Hepatocyte (in vitro differentiated cells): Measurements from ENCODE around the gene AKAP13. TPM values are rescaled to one million over a fixed set of nuclear protein-coding genes. Genes with fewer than 3 reads are reported as not detected.

Experiments used
- DNase-seq: peaks from one replicate; pipeline ENCODE4 v3.0.0-alpha.2; 2016; ENCODE audit warnings: low spot score
- H2AFZ ChIP-seq: fragments of 200-600 bp; sonication (generic); 2 replicates; pipeline ENCODE4 v1.6.0; 2016; ENCODE audit warnings: antibody characterized with exemption, mild to moderate bottlenecking
- H3K27ac ChIP-seq: fragments of 200-600 bp; sonication (generic); 2 replicates; pipeline ENCODE4 v1.5.1; 2016; ENCODE audit warnings: mild to moderate bottlenecking
- H3K27me3 ChIP-seq: fragments of 200-600 bp; sonication (generic); 2 replicates; pipeline ENCODE4 v1.6.1; 2016
- H3K36me3 ChIP-seq: fragments of 200-600 bp; sonication (generic); replicated peaks from 2 replicates; pipeline ENCODE4 v1.5.1; 2016; ENCODE audit warnings: low read depth; ENCODE audit not compliant: insufficient read depth
- H3K4me1 ChIP-seq: fragments of 200-600 bp; sonication (generic); 2 replicates; pipeline ENCODE4 v1.5.1; 2016; ENCODE audit warnings: mild to moderate bottlenecking, moderate library complexity; ENCODE audit not compliant: insufficient read depth
- H3K4me2 ChIP-seq: fragments of 200-600 bp; sonication (generic); 2 replicates; pipeline ENCODE4 v1.6.0; 2016
- H3K4me3 ChIP-seq: fragments of 200-600 bp; sonication (generic); 2 replicates; pipeline ENCODE4 v1.5.1; 2016; ENCODE audit warnings: mild to moderate bottlenecking
- H3K79me2 ChIP-seq: fragments of 200-600 bp; sonication (generic); 2 replicates; pipeline ENCODE4 v1.6.0; 2017; ENCODE audit warnings: mild to moderate bottlenecking
- H3K9me2 ChIP-seq: fragments of 200-600 bp; sonication (generic); replicated peaks from 2 replicates; pipeline ENCODE4 v1.6.0; 2017; ENCODE audit warnings: mild to moderate bottlenecking; ENCODE audit not compliant: insufficient read depth
- H3K9me3 ChIP-seq: fragments of 200-600 bp; sonication (generic); 2 replicates; pipeline ENCODE4 v1.5.1; 2016; ENCODE audit warnings: low read depth, mild to moderate bottlenecking
- H4K20me1 ChIP-seq: fragments of 200-600 bp; sonication (generic); 2 replicates; pipeline ENCODE4 v1.6.0; 2016; ENCODE audit warnings: mild to moderate bottlenecking; ENCODE audit not compliant: insufficient read depth, poor library complexity, severe bottlenecking
- CTCF ChIP-seq: fragments of 200-600 bp; sonication (generic); IDR thresholded peaks from 2 replicates; pipeline ENCODE4 v1.5.1; 2016; ENCODE audit warnings: antibody characterized with exemption, mild to moderate bottlenecking; ENCODE audit not compliant: poor library complexity
- EZH2 ChIP-seq: fragments of 200-600 bp; sonication (generic); IDR thresholded peaks from 2 replicates; pipeline ENCODE4 v1.6.1; 2016; ENCODE audit warnings: antibody characterized with exemption, mild to moderate bottlenecking, borderline replicate concordance
- EZH2phosphoT487 ChIP-seq: fragments of 200-600 bp; sonication (generic); IDR thresholded peaks from one replicate; pipeline ENCODE4 v1.6.1; 2018; ENCODE audit warnings: antibody characterized with exemption, mild to moderate bottlenecking, low read depth, moderate library complexity; ENCODE audit not compliant: unreplicated experiment, severe bottlenecking
- WGBS: methylation state at CpG from one replicate; pipeline ENCODE4 v1.1.6; 2016; ENCODE audit warnings: low lambda C conversion rate; ENCODE audit errors: missing lambda C conversion rate; 5-methylcytosine and 5-hydroxymethylcytosine counted together
- polyA plus RNA-seq: library from polyadenylated mRNA; unstranded; fragments of >200 nt; fragmentation: Nextera tagmentation; extraction: Ambion mirVana; gene quantifications from 2 replicates; pipeline ENCODE4 v1.2.1, GENCODE V29; 2016
- total RNA-seq: library from RNA; depleted of rRNA; stranded (reverse); fragments of >200 nt; gene quantifications from 2 replicates; pipeline ENCODE4 v1.2.3, GENCODE V29; 2014

AKAP13 gene
- total and polyA plus RNA-seq, 2 experiments from 2014 or later: 55.6 to 80.9 TPM

DNA sequence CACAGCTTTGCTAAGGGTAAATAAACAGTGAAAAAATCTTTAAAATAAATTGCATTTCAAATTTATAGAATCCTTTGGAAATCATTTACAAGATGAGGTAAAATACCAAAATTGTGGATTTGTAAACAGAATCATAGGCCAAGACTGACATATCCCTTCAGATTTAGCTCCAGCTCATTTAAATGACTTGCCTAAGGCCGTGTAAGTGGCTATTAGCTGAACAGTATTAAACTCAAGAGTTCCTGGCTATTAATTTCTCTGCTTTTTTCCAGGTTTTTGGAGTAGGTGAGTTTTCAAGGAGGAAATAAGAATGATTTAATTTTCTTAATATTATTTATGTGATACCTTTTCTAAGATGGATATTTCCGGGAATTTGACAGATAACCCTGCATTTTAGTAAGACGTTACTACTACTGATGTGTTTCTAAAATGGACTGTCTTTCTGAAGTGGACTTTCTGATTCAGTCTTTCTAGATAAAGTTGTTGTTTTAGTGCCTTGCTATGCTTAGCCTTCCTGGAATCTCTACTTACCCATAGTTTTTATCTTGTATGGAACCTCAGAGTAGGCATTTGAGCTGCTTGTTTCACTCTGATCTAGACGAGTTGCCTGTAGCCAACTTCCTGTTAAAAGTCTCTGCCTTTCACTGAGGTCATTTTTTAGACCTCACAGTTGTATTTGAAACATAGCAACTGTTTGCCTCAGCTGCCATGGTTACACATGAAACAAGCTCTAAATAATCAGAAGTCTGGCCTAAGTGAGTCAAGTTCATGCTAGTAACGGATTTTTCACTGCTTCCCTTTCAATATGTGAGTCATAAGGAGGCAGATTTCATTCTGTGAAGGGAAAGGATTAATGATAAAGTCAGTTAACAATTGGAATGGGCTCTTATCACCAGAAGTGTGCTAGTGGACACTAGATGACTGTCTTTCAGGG is 287.4 kb downstream of the AKAP13 start:
- no peaks in the 10 kb centered on the region for H3K36me3 ChIP-seq
- peak overlapping the region; percentile 90 for H3K27ac ChIP-seq
- H4K20me1 ChIP-seq: no peaks in the 10 kb centered on the region
- peaks cover 15% of the 10 kb centered on the region for H3K4me1 ChIP-seq
- 46% methylated on average over 5 of the region's 5 CpGs for WGBS
- no peak overlapping the region for H2AFZ ChIP-seq
- no peak overlapping the region for H3K4me3 ChIP-seq
- TF ChIP-seq CTCF: no peak
- TF ChIP-seq EZH2phosphoT487: no peak
- TF ChIP-seq EZH2: no peak
- no peaks in the 10 kb centered on the region for H3K9me2 ChIP-seq
- H3K79me2 ChIP-seq: peaks cover 8% of the 10 kb centered on the region
- no peaks in the 10 kb centered on the region for H3K9me3 ChIP-seq
- DNase-seq: peak; percentile 85
- H3K27me3 ChIP-seq: no peaks in the 10 kb centered on the region
- peak overlapping the region; percentile 41 for H3K4me2 ChIP-seq

- H4K20me1 ChIP-seq: no peaks in the 10 kb centered on the region
- no peaks in the 10 kb centered on the region for H3K9me2 ChIP-seq
- no peak overlapping the region for H3K27ac ChIP-seq
- no peak overlapping the region for H2AFZ ChIP-seq
- H3K79me2 ChIP-seq: peaks cover 8% of the 10 kb centered on the region
- H3K36me3 ChIP-seq: peaks cover 3% of the 10 kb centered on the region
- H3K4me3 ChIP-seq: no peak overlapping the region
- H3K27me3 ChIP-seq: no peaks in the 10 kb centered on the region
- TF ChIP-seq EZH2phosphoT487 (no peak), EZH2 (no peak), CTCF (no peak)
- 96% methylated on average over 1 of the region's 1 CpG for WGBS
- H3K4me2 ChIP-seq: no peak overlapping the region
- no peak for DNase-seq
- peaks cover 15% of the 10 kb centered on the region for H3K4me1 ChIP-seq
- H3K9me3 ChIP-seq: no peaks in the 10 kb centered on the region
These were observed 290.8 kb downstream of the AKAP13 start for GRCh38 chr15:85671156-85671555.

GRCh38 chr15:85672332-85673084 is 292.1 kb downstream of the AKAP13 start:
- WGBS: 90% methylated on average over 1 of the region's 1 CpG
- Histone ChIP-seq H3K9me3 (no peaks in the 10 kb centered on the region), H3K4me3 (no peak overlapping the region), H3K27me3 (no peaks in the 10 kb centered on the region), H2AFZ (no peak overlapping the region), H3K27ac (peak overlapping the region; percentile 54), H3K4me2 (no peak overlapping the region), H3K36me3 (peaks cover 3% of the 10 kb centered on the region), H3K9me2 (no peaks in the 10 kb centered on the region), H3K79me2 (peaks cover 8% of the 10 kb centered on the region), H4K20me1 (no peaks in the 10 kb centered on the region), H3K4me1 (peaks cover 7% of the 10 kb centered on the region)
- no peak for TF ChIP-seq EZH2
- TF ChIP-seq EZH2phosphoT487: no peak
- no peak for TF ChIP-seq CTCF
- no peak for DNase-seq
